SKM-1 treated with dmso at 0.1 percent for 144 hours (cell line): ENCODE data around the gene ZNF287.

Source experiments
- DNase-seq: peaks from one replicate; lab custom pipeline; 2025; ENCODE audit not compliant: unreplicated experiment; lab: John Stamatoyannopoulos, UW

Gene ZNF287

GRCh38 chr17:16517477-16517876, 51.5 kb downstream of the ZNF287 start:
- no peak for DNase-seq

GRCh38 chr17:16516594-16517051, 52.4 kb downstream of the ZNF287 start:
- DNase-seq = peak; percentile 30

DNA sequence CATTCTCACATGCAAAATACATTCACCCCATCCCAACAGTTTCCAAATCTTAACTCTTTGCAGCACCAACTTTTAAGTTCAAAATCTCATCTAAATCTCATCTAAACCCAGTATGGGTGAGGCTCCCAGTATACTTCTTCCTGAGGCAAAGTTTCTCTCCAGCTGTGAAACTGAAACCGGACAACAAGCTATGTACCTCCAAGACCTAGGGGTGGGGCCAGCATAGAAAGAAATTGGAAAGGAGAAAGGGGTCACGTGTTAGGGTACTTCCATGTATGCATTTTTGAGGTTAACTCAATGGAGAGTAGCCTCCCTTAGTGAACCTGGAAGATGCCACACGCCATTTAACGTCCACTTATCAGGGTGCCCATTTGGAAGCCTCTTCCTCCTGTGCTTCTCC, 53.1 kb downstream of the ZNF287 start:
- no peak for DNase-seq

DNA sequence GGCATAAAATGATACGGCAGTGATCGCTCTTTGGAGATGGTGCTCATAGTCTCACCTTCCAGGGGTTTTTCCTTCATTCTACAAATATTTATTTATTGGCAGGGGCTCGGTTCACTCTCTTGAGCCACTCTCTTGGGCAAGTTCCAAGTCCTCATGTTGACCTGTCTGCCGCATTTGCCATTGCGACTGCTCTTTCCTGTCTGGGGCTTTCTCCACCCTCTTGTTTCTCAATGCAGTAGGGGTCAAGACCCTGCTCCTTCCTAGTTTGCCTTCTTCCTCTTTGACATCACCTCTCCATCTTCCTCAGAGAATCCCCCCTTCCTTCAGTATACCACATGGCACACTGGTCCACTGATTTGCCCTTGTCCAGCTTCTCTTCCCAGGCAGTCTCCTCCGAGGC, 55.1 kb downstream of the ZNF287 start:
- DNase-seq = peak; percentile 93

DNA sequence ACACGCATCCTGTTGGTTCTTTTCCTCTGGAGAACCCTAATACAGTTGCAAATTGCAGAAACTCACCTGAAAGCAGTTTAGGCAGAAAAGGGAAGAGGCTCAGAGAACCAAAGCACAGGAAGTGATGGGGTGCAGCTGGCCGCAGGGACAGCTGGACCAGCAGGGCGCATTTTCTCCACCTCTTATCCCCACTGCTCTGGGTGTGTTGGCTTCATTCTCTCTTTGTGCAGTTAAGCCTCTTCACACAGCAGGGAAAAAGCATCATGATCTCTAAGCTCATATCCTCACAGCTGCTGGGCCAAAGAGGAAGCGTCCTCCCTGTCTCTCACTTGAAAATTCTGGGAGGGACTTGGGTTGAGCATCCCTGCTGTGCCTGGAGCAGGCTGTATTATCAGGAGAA, 57.0 kb downstream of the ZNF287 start:
- peak; percentile 68 for DNase-seq

DNA sequence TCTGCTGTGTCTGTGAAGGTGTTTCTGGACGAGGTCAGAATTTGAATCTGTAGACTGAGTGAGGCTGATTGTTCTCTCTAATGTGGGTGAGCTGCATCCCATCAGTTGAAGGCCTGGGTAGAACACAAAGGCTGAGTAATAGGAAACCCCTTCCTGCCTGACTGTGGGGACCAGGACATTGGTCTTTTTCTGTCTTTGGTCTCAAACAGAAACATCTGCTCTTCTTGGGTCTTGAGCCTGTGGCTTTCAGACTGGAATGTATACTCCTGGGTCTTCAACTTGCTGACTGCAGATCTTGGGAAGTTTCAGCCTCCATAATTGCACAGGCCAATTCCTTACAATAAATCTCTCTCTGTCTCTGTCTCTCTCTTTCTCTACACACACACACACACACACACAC, 57.4 kb downstream of the ZNF287 start:
- no peak for DNase-seq

GRCh38 chr17:16507918-16508533, 61.0 kb downstream of the ZNF287 start:
- no peak for DNase-seq

DNA sequence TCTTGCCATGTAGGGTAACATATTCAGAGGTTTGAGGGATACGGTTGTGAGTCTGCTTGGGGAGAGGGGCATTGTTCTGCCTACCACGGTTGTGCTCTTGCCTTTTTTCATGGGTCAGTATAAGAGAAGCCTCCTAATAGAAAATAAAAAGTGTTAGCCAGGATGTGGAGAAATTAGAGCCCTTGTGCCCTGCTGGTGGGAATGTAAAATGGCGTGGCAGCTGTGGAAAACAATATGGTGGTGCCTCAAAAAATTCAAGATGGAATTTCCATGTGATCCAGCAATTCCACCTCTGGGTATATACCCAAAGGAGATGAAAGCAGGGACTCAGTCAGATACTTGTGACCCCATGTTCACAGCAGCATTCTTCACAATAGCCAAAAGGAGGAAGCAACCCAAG, 62.8 kb downstream of the ZNF287 start:
- no peak for DNase-seq

- no peak for DNase-seq
These were observed 64.0 kb downstream of the ZNF287 start for GRCh38 chr17:16504984-16505383.
